K562 (cell line): ENCODE measurements around the gene DAGLA. TPM values are rescaled to one million over a fixed set of nuclear protein-coding genes. Genes with fewer than 3 reads are reported as not detected.

ENCODE experiments used
- CREM ChIP-seq: IDR thresholded peaks from 2 replicates; pipeline ENCODE4 v1.6.1; 2014; ENCODE audit warnings: antibody characterized with exemption, low read depth
- HNRNPLL ChIP-seq: fragments of 200-400 bp; formaldehyde crosslinking; IDR thresholded peaks from 2 replicates; pipeline ENCODE4 v1.6.1; 2017; ENCODE audit warnings: low read length, low read depth, mild to moderate bottlenecking; ENCODE audit not compliant: poor library complexity, severe bottlenecking
- HOMEZ ChIP-seq: fragments of 250-450 bp; sonication (Bioruptor Pico); IDR thresholded peaks from 2 replicates; pipeline ENCODE4 v1.4.0; 2020; ENCODE audit warnings: mild to moderate bottlenecking, moderate library complexity
- NCOA1 ChIP-seq: fragments of 450-650 bp; IDR thresholded peaks from 2 replicates; pipeline ENCODE4 v1.6.1; 2016; ENCODE audit warnings: low read depth
- NRF1 ChIP-seq, 2 experiments: fragments of 450-650 bp; IDR thresholded peaks in 1 of 2; conservative IDR thresholded peaks in 1 of 2; 2 replicates each; pipeline ENCODE4 v1.6.1; 2014; ENCODE audit warnings: mild to moderate bottlenecking in 2 of 2
- PREB ChIP-seq: sonication (generic); formaldehyde crosslinking; IDR thresholded peaks from 2 replicates; pipeline ENCODE4 v1.8.1; 2023; ENCODE audit warnings: mild to moderate bottlenecking, missing genetic modification reagents
- SRF ChIP-seq, 2 experiments: fragments of 250-450, 450-650 bp in 1 of 2; sonication (Bioruptor Pico) in 1 of 2; sonication (generic) in 1 of 2; formaldehyde crosslinking; IDR thresholded peaks; 2 replicates each; pipeline versions ENCODE4 v1.5.0 to v1.5.1; 2020 to 2022; ENCODE audit warnings: mild to moderate bottlenecking in 1 of 2, missing genetic modification reagents in 1 of 2
- TAF7 ChIP-seq: fragments of 450-650 bp; IDR thresholded peaks from 2 replicates; pipeline ENCODE4 v1.6.1; 2016; ENCODE audit warnings: missing genetic modification characterization, missing compliant biosample characterization
- ZBTB17 ChIP-seq: fragments of 450-650 bp; formaldehyde crosslinking; IDR thresholded peaks from 2 replicates; pipeline ENCODE4 v1.4.0; 2020; ENCODE audit warnings: mild to moderate bottlenecking
- ZBTB43 ChIP-seq: sonication (generic); formaldehyde crosslinking; IDR thresholded peaks from 2 replicates; pipeline ENCODE4 v1.8.0; 2023; ENCODE audit warnings: mild to moderate bottlenecking, missing genetic modification reagents
- ZNF217 ChIP-seq: sonication (generic); formaldehyde crosslinking; IDR thresholded peaks from 2 replicates; pipeline ENCODE4 v1.8.0; 2022; ENCODE audit warnings: mild to moderate bottlenecking, missing genetic modification reagents
- ZNF518B ChIP-seq: fragments of 250-450 bp; sonication (Bioruptor Pico); IDR thresholded peaks from 2 replicates; pipeline ENCODE4 v1.5.0; 2021; ENCODE audit warnings: mild to moderate bottlenecking, moderate library complexity
- polyA plus RNA-seq, 8 experiments: library from polyadenylated mRNA; depleted of rRNA in 4 of 8; stranded (reverse) in 5 of 8; unstranded in 3 of 8; fragments of >200 nt; fragmentation: Nextera tagmentation in 2 of 8; fragmentation: Illumina TruSeq in 1 of 8; extraction: Ambion mirVana in 2 of 8; extraction: Trizol in 1 of 8; gene quantifications; 2 replicates each; pipeline versions ENCODE4 v1.2.1 to v1.2.3, GENCODE V29; 2011 to 2014; ENCODE audit warnings: inconsistent platforms in 1 of 8, missing spikeins in 1 of 8
- total RNA-seq, 7 experiments: library from RNA; depleted of rRNA in 6 of 7; stranded (reverse); fragments of >200 nt in 6 of 7; fragmentation: Illumina TruSeq in 2 of 7; extraction: Trizol in 2 of 7; gene quantifications; 2 replicates each; pipeline versions ENCODE4 v1.2.1 to v1.2.3, GENCODE V29; 2011 to 2021; ENCODE audit warnings: low replicate concordance in 1 of 7

The DAGLA gene
- total and polyA plus RNA-seq, 9 of the 15 experiments (the other 6 are each of a cell fraction or from before 2014, with no cell fraction given): 0.03 to 0.16 (median 0.04) TPM; not detected in 4

- TF ChIP-seq SRF (CRISPR knock-in tag; IDR thresholded peaks at IDR 0.05): no peak
- TF ChIP-seq TAF7 (tag): no peak
- TF ChIP-seq CREM: no peak
- TF ChIP-seq NRF1 (conservative IDR thresholded peaks at IDR 0.05 in 1 of 2, IDR thresholded peaks at IDR 0.05 in 1 of 2): peak in 1 of 2 experiments; percentile 19; a peak in 1 of 4 replicates
- TF ChIP-seq ZBTB17 (CRISPR knock-in tag): no peak
- no peak for TF ChIP-seq ZNF217
- no peak for TF ChIP-seq PREB (CRISPR knock-in tag)
- no peak for TF ChIP-seq HOMEZ (CRISPR knock-in tag)
- no peak for TF ChIP-seq ZBTB43 (CRISPR knock-in tag)
- peak; percentile 21 for TF ChIP-seq HNRNPLL
- no peak for TF ChIP-seq ZNF518B (CRISPR knock-in tag)
- TF ChIP-seq NCOA1: no peak
Observed at GRCh38 chr11:61682093-61682732, 2.0 kb downstream of the DAGLA start (continued).
